ENCODE data around the gene TLN1.
A peak's percentile ranks its signal among the peaks of the same experiment; 100 is the strongest.

Gene TLN1

GRCh38 chr9:35660966-35661415 is 71.0 kb downstream of the TLN1 start:
- peak in 1 of 2 experiments; percentile 24 for DNase-seq

- no peak for DNase-seq
These were observed 72.7 kb downstream of the TLN1 start for GRCh38 chr9:35659340-35659739.

GRCh38 chr9:35658968-35659220 is 73.1 kb downstream of the TLN1 start:
- peak; percentile 53 to 69 for DNase-seq

DNA sequence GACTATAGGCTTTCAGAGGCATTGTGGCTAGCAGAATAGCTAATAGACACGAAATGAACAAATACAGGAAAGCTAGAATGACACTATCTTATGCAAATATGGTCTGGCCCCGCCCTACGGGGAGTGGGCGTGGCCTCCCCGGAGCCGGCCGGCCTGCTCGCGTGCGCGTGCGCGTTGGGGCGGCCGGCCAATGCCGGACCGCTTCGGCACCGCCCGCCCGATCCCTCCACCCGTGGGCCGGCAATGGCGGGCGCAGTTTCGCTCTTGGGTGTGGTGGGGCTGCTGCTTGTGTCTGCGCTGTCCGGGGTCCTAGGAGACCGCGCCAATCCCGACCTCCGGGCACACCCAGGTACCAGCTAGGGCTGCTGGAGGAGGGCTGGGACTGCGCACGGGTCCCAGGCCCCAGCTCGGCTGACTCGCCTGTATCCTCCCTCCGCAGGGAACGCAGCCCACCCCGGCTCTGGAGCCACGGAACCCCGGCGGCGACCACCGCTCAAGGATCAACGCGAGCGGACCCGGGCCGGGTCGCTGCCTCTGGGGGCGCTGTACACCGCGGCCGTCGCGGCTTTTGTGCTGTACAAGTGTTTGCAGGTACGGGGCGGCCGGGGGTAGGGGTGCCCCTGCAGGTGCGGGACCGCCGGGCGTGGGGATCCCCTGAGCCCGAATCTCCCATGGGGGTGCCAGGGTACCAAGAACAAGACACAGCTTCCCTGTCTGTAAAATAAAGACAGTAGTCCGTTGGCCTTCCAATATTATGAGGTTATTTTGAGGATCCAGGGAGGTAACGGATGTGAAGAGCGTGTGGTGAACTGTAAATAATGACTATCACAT is 73.6 kb downstream of the TLN1 start, which contains the start of gene CCDC107:
CCDC107 (plus strand) TSS at position 156 of the 831 bp plus-strand sequence; CDS start at position 244, 88 bp downstream.
- DNase-seq, result peak; percentile 83 to 87

- DNase-seq, result peak; percentile 99 to 100
These were observed 74.4 kb downstream of the TLN1 start, which contains the start of gene RMRP for GRCh38 chr9:35657546-35658136. Gene RMRP (minus strand): TSS chr9:35658019.

GRCh38 chr9:35656831-35657545 is 75.0 kb downstream of the TLN1 start:
- no peak for DNase-seq

- DNase-seq, result no peak
These were observed 75.6 kb downstream of the TLN1 start for GRCh38 chr9:35656348-35656747.

DNA sequence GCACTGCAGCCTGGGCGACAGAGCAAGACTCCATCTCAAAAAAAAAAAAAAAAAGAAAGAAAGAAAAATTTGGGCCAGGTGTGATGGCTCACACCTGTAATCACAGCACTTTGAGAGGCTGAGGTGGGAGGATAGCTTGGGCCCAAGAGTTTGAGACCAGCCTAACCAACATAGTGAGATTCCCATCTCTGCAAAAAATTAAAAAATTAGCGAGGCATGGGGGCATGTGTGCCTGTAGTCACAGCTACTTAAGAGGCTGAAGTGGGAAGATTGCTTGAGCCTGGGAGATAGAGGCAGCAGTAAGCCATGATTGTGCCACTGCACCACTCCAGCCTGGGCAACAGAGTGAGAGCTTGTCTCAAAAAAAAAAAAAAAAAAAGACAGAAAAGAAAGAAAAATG is 78.4 kb downstream of the TLN1 start:
- DNase-seq, result no peak

- DNase-seq, result no peak
These were observed 79.2 kb downstream of the TLN1 start for GRCh38 chr9:35652829-35653209.

GRCh38 chr9:35651956-35652828 is 79.8 kb downstream of the TLN1 start:
- peak in 1 of 2 experiments; percentile 18 for DNase-seq

DNA sequence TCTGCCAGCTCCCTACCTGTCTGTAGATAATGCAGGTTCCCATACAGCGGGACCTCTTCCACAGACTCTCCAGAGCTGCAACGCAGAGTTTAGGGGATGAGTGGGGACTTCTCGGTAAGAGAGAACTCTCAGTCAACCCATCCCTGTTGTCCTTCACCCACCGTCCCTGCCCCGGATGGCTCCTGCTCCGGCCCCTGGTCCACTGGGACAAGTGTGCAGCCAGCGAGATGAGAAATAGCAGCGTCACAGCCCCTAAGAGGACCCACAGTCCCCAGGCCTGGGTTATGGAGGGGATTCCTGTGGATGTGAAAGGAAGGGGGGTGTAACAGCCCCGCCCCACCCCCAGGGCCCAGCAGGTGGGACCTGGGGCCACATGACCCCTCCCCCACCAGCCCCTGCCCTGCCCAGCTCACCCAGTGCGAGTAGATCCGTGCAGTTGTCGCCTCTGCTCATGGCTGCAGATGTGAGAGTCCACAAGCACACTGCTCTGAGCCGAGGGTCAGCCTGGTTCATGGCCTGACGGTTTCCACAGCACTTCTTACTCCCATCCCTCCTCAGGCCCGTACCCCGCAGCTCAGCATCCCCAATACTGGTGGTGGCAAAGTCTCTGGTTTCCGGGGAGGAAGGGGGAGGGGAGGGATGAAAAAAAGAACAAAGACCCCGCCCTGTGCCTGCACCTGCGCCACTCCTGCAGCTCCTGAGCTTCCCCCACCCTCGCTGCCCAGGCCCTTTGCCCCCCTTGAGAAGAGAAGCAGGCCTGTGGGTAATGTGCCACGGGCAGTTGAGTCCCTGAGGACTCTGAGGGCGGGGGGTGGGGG is 81.4 kb downstream of the TLN1 start, which contains the start of gene SIT1:
SIT1 (minus strand) TSS at position 591 of the 818 bp plus-strand sequence; CDS start at position 513, 78 bp downstream.
- DNase-seq, result no peak

- DNase-seq, result no peak
These were observed 82.3 kb downstream of the TLN1 start for GRCh38 chr9:35649431-35650340.
